Nephron progenitor cell (in vitro differentiated cells): ENCODE results near the gene CCN5.

Source experiments
- DNase-seq: peaks from one replicate; pipeline ENCODE4 v3.0.0; 2021
- H3K27ac Mint-ChIP-seq: 2 replicates; pipeline ENCODE4 v1.8.0; 2021; ENCODE audit warnings: mild to moderate bottlenecking, moderate library complexity, mixed read lengths
- H3K27me3 Mint-ChIP-seq: 2 replicates; pipeline ENCODE4 v1.8.0; 2021; ENCODE audit warnings: mild to moderate bottlenecking, low read depth, mixed read lengths; ENCODE audit not compliant: poor library complexity
- H3K36me3 Mint-ChIP-seq: 2 replicates; pipeline ENCODE4 v1.8.0; 2021; ENCODE audit warnings: low read depth, mixed read lengths
- H3K4me1 Mint-ChIP-seq: 2 replicates; pipeline ENCODE4 v1.8.0; 2021; ENCODE audit warnings: mixed read lengths
- H3K4me3 Mint-ChIP-seq: 2 replicates; pipeline ENCODE4 v1.8.0; 2021; ENCODE audit warnings: mild to moderate bottlenecking, moderate library complexity, mixed read lengths
- H3K9me3 Mint-ChIP-seq: 2 replicates; pipeline ENCODE4 v1.8.0; 2021; ENCODE audit warnings: mild to moderate bottlenecking, moderate library complexity, mixed read lengths
- TF ChIP-seq, protein P1 (sequence below): fragments of 200-600 bp; sonication (generic); IDR thresholded peaks from 2 replicates; pipeline ENCODE4 v1.5.0; 2021; ENCODE audit warnings: antibody characterized with exemption

Gene CCN5

GRCh38 chr20:44750081-44750805, 35.1 kb downstream of the CCN5 start:
- Mint-ChIP-seq H3K36me3 (no peaks in the 10 kb centered on the region), H3K4me3 (no peak overlapping the region), H3K9me3 (no peaks in the 10 kb centered on the region), H3K4me1 (peaks cover 25% of the 10 kb centered on the region), H3K27ac (no peak overlapping the region), H3K27me3 (peaks cover 26% of the 10 kb centered on the region)
- TF ChIP-seq, protein P1, sequence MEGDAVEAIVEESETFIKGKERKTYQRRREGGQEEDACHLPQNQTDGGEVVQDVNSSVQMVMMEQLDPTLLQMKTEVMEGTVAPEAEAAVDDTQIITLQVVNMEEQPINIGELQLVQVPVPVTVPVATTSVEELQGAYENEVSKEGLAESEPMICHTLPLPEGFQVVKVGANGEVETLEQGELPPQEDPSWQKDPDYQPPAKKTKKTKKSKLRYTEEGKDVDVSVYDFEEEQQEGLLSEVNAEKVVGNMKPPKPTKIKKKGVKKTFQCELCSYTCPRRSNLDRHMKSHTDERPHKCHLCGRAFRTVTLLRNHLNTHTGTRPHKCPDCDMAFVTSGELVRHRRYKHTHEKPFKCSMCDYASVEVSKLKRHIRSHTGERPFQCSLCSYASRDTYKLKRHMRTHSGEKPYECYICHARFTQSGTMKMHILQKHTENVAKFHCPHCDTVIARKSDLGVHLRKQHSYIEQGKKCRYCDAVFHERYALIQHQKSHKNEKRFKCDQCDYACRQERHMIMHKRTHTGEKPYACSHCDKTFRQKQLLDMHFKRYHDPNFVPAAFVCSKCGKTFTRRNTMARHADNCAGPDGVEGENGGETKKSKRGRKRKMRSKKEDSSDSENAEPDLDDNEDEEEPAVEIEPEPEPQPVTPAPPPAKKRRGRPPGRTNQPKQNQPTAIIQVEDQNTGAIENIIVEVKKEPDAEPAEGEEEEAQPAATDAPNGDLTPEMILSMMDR, result no peak
- no peak for DNase-seq

DNA sequence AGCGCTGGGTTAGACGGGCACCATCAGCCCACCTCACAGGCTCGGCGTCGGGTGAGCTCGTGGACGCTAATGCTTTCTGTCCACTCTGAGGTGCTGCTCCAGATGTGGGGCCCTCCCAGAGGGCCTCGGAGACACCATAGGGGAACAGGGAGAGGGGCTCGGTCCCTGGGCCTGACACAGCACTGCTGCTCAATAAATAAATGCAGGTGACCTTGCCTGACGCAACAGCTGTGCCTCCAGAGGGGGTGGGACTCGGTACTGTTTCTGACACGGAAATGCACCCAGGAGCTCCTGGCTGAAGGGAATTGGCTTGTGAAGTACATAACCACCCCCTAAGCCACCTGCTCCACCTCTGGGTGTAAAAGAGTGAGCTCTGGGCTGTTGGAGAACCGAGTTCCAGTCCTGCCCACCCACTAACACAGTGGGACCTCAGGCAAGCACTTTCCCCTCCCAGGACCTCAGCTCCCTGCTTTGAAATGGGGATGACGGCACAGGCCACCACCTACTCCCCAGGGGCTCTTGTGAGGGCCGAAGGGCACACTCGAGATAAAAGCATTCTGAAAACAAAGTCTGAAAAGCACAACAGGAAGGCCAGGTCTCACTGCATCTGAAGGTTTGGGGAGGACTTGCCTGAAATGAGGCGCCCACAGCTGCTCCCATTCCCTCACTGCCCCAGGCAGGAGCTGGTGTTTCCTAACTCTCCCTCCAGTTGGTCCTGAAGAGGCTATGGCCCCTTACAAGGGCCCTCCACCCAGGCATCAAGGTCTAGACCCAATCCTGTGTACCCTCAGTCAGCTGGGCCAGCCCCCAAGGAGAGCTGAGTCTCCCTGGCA, 37.1 kb downstream of the CCN5 start:
- Mint-ChIP-seq H3K4me1 (peaks cover 20% of the 10 kb centered on the region), H3K36me3 (no peaks in the 10 kb centered on the region), H3K27me3 (peaks cover 7% of the 10 kb centered on the region), H3K4me3 (no peak overlapping the region), H3K9me3 (no peaks in the 10 kb centered on the region), H3K27ac (no peak overlapping the region)
- TF ChIP-seq, protein P1, result no peak
- no peak for DNase-seq

GRCh38 chr20:44754554-44754953, 39.4 kb downstream of the CCN5 start:
- H3K9me3 Mint-ChIP-seq, result no peaks in the 10 kb centered on the region
- peak; percentile 20 for DNase-seq
- H3K4me1 Mint-ChIP-seq, result peaks cover 17% of the 10 kb centered on the region
- no peaks in the 10 kb centered on the region for H3K27me3 Mint-ChIP-seq
- TF ChIP-seq, protein P1, result no peak
- H3K27ac Mint-ChIP-seq, result no peak overlapping the region
- no peak overlapping the region for H3K4me3 Mint-ChIP-seq
- no peaks in the 10 kb centered on the region for H3K36me3 Mint-ChIP-seq

DNA sequence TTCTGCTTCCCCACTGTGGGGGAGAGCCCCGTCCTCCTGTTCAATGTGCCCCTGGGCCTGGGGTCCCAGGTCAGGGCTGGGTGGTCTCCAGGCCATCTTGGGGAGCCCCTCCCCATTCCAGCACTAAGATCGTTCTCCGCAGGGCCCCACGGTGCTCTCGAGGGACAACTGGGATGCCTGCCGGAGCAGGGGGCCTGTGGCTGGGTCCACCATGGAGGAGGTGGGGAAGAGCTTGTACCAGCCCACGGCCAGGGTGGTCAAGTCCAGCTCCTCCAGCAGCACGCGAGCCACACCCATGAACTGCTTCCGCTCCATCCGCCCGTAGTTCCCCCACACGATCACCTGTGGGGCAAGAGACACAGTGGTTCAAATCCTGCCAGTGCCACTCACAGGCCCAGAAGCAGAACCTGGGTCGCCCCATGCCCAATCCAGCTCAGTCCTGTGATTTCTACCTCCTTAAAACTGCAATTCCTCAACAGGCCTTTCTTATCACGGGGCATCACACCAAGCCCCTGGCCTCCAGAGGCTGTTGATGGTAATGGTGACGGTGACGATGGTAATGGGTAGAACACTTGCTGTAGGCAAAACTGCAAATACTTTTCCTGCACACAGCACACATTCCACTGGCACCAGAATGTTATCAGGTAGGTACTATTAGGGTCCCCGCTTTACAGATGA, 41.0 kb downstream of the CCN5 start:
- TF ChIP-seq, protein P1, result no peak
- no peak overlapping the region for H3K4me3 Mint-ChIP-seq
- no peaks in the 10 kb centered on the region for H3K27me3 Mint-ChIP-seq
- no peak for DNase-seq
- no peak overlapping the region for H3K27ac Mint-ChIP-seq
- no peaks in the 10 kb centered on the region for H3K36me3 Mint-ChIP-seq
- H3K9me3 Mint-ChIP-seq, result no peaks in the 10 kb centered on the region
- peaks cover 17% of the 10 kb centered on the region for H3K4me1 Mint-ChIP-seq

DNA sequence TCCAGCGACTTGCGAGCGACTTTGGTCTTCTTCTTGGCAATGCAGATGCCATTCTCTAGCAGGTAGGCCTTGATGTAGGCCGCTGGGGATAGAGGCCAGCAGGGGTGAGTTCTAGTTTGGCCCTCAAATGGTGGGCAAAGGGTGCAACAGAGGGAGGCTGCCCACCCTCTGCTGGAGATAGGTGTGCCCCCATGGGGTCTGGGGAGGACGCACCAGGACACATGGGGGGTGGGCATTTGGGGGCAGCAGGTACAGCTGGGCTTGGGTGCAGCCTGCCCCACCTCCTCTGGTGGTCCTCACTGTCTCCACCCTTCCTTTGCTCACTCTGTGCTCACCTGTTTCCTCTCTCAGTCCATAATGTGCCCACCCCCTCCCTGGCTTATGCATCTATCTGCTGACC, 41.8 kb downstream of the CCN5 start:
- peaks cover 17% of the 10 kb centered on the region for H3K4me1 Mint-ChIP-seq
- no peaks in the 10 kb centered on the region for H3K27me3 Mint-ChIP-seq
- no peak for DNase-seq
- no peak overlapping the region for H3K4me3 Mint-ChIP-seq
- H3K36me3 Mint-ChIP-seq, result no peaks in the 10 kb centered on the region
- TF ChIP-seq, protein P1, result no peak
- no peak overlapping the region for H3K27ac Mint-ChIP-seq
- H3K9me3 Mint-ChIP-seq, result no peaks in the 10 kb centered on the region
